Astrocyte of the hippocampus (primary cell): ENCODE data around the gene VEGFD.
"Not testable (repeated sequence)": the region's sequence is repeated elsewhere in the genome, so short reads cannot be mapped to it uniquely, and the experiment has no call there.

Experiments used
- DNase-seq: peaks from one replicate; pipeline ENCODE4 v3.0.0; 2011; ENCODE audit warnings: low read depth, low spot score

Gene VEGFD

GRCh38 chrX:15305899-15306298 lies 78.3 kb downstream of the VEGFD start:
- not testable (repeated sequence) for DNase-seq

- peak; percentile 2 for DNase-seq
Observed at GRCh38 chrX:15301924-15302323, 82.3 kb downstream of the VEGFD start.

- DNase-seq, result peak; percentile 41
Observed at GRCh38 chrX:15299941-15300851, 84.0 kb downstream of the VEGFD start.

GRCh38 chrX:15298780-15299179 lies 85.4 kb downstream of the VEGFD start:
- DNase-seq, result no peak

- DNase-seq, result no peak
Observed at GRCh38 chrX:15298201-15298600, 86.0 kb downstream of the VEGFD start.
